ENCODE results near the gene SOBP. TPM values are rescaled to one million over a fixed set of nuclear protein-coding genes. Genes with fewer than 3 reads are reported as not detected.

SOBP gene
- total and polyA plus RNA-seq, 2 donors (not counting 3 experiments of a cell fraction or from before 2014, with no cell fraction given): 0.35 to 6.6 TPM

DNA sequence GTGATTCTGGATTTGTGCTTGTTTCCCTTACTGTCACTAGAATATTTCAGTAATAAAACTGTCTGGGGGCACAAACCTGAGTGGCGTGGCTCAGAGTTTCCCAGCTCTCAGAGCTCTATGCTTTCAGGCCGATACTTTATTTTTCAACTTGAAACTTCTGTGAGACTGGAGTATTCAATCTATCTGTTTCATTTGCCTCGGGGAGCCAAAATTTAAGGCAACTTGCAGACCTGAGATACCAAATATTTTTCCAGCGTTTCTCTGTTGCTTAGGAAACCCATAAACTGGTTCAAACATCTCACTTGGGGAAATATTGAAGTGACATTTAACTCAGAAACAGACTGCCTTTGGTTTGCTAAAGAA, 74.7 kb downstream of the SOBP start:
- H3K27ac ChIP-seq (ENCODE audit: insufficient read depth, low read depth, low read length): no peak overlapping the region
- no peak for TF ChIP-seq MYC (IDR thresholded peaks at IDR 0.05; ENCODE audit: low read depth, low read length)
- no peak for TF ChIP-seq GATA2 (IDR thresholded peaks at IDR 0.05; ENCODE audit: insufficient read depth, insufficient read length, low read depth, low read length)
- no peak for TF ChIP-seq MAX (IDR thresholded peaks at IDR 0.05; ENCODE audit: insufficient read depth, insufficient read length)
- no peak for TF ChIP-seq POLR2AphosphoS5 (IDR thresholded peaks at IDR 0.05; ENCODE audit: insufficient read depth, low read depth, low read length)
- TF ChIP-seq FOS (IDR thresholded peaks at IDR 0.05; ENCODE audit: borderline replicate concordance, insufficient read depth, low read length): no peak
- no peak for TF ChIP-seq EZH2 (IDR thresholded peaks at IDR 0.05; ENCODE audit: borderline replicate concordance, low read depth, low read length, severe bottlenecking)
- no peak for TF ChIP-seq CTCF (IDR thresholded peaks at IDR 0.05; ENCODE audit: extremely low read depth in 1 of 2, insufficient read depth in 1 of 2, low read depth in 1 of 2, low read length in 2 of 2)
- no peak for TF ChIP-seq POLR2A (IDR thresholded peaks at IDR 0.05; ENCODE audit: low read depth, low read length)
- TF ChIP-seq JUN (IDR thresholded peaks at IDR 0.05; ENCODE audit: borderline replicate concordance, insufficient read depth, insufficient read length, low read depth): no peak
- H3K4me3 ChIP-seq (replicated peaks in 1 of 3; ENCODE audit: insufficient read depth in 1 of 3, low read depth in 1 of 3, low read length in 3 of 3): no peak overlapping the region
- FAIRE-seq: no peak
- H3K4me1 ChIP-seq (ENCODE audit: control insufficient read depth, extremely low read depth, insufficient read depth, low read length): no peaks in the 10 kb centered on the region
- no peak for DNase-seq (ENCODE audit: low read depth, low spot score)
- CTCF ChIA-PET: interaction anchor here (1.0 kb wide), 1 partner anchor 10 kb away, joined by 3 read pairs; no protein-coding TSS in a partner anchor
- no peak overlapping the region for H3K4me2 ChIP-seq (ENCODE audit: insufficient read depth, low read length)
- no peak overlapping the region for H2AFZ ChIP-seq (ENCODE audit: low read depth, low read length)
- H3K9me1 ChIP-seq (replicated peaks; ENCODE audit: control insufficient read depth, extremely low read depth, insufficient read depth, low read length): no peaks in the 10 kb centered on the region
- BruUV-seq (replicated peaks): no TSS peak
- intact Hi-C loops (cut with micrococcal nuclease) (no loop called here), dilution Hi-C loops (cut with MboI; ENCODE audit: extremely low pct_ligation_motif_present, low sequenced_read_pairs) (no loop called here)
- no peaks in the 10 kb centered on the region for H3K27me3 ChIP-seq (ENCODE audit: control insufficient read depth in 2 of 2, insufficient read depth in 2 of 2, low read length in 2 of 2)
- POLR2A ChIA-PET: no interaction called here
- H4K20me1 ChIP-seq (replicated peaks; ENCODE audit: control insufficient read depth, extremely low read depth, insufficient read depth, low read length): no peaks in the 10 kb centered on the region
- no peaks in the 10 kb centered on the region for H3K36me3 ChIP-seq (ENCODE audit: control insufficient read depth in 2 of 2, extremely low read depth in 1 of 2, insufficient read depth in 2 of 2, low read length in 2 of 2)
- no peaks in the 10 kb centered on the region for H3K9me3 ChIP-seq (replicated peaks; ENCODE audit: control insufficient read depth, insufficient read depth, low read length)
- H3K9ac ChIP-seq (replicated peaks; ENCODE audit: extremely low read depth, insufficient read depth, low read length): no peak overlapping the region
- H3K79me2 ChIP-seq (ENCODE audit: control insufficient read depth, insufficient read depth, low read length): no peaks in the 10 kb centered on the region
